ENCODE results near the gene AHRR.

- TF ChIP-seq CTCF (IDR thresholded peaks at IDR 0.05) (no peak), JUN (IDR thresholded peaks at IDR 0.05) (no peak), RCOR1 (IDR thresholded peaks at IDR 0.05; ENCODE audit: low read depth, low read length) (no peak), MAX (IDR thresholded peaks at IDR 0.05) (no peak), POLR2A (IDR thresholded peaks at IDR 0.05; ENCODE audit: low read length) (no peak), CHD4 (IDR thresholded peaks at IDR 0.05; ENCODE audit: borderline replicate concordance) (no peak), MAFK (IDR thresholded peaks at IDR 0.05; ENCODE audit: partially characterized antibody) (no peak), NFE2L2 (conservative IDR thresholded peaks at IDR 0.05; ENCODE audit: low read length) (no peak), HOXA7 (CRISPR knock-in tag; IDR thresholded peaks at IDR 0.05) (no peak), CHD2 (IDR thresholded peaks at IDR 0.05; ENCODE audit: low read length, partially characterized antibody) (no peak), RARB (CRISPR knock-in tag; IDR thresholded peaks at IDR 0.05) (no peak)
These were observed 159.8 kb downstream of the AHRR start for GRCh38 chr5:481347-481746.
